ENCODE measurements around the gene FOXE3.

The FOXE3 gene

GRCh38 chr1:47407481-47407880, 8.6 kb upstream of the FOXE3 start:
- TF ChIP-seq TAF1 (IDR thresholded peaks at IDR 0.05; ENCODE audit: borderline replicate concordance, low read depth, low read length), result no peak
- no peak for TF ChIP-seq POLR2A (IDR thresholded peaks at IDR 0.05; ENCODE audit: low read depth, low read length)
- no peak for TF ChIP-seq POLR2AphosphoS5 (IDR thresholded peaks at IDR 0.05; ENCODE audit: low read depth, low read length)
- DNase-seq (ENCODE audit: insufficient read length) (no peak), FAIRE-seq (no peak)

DNA sequence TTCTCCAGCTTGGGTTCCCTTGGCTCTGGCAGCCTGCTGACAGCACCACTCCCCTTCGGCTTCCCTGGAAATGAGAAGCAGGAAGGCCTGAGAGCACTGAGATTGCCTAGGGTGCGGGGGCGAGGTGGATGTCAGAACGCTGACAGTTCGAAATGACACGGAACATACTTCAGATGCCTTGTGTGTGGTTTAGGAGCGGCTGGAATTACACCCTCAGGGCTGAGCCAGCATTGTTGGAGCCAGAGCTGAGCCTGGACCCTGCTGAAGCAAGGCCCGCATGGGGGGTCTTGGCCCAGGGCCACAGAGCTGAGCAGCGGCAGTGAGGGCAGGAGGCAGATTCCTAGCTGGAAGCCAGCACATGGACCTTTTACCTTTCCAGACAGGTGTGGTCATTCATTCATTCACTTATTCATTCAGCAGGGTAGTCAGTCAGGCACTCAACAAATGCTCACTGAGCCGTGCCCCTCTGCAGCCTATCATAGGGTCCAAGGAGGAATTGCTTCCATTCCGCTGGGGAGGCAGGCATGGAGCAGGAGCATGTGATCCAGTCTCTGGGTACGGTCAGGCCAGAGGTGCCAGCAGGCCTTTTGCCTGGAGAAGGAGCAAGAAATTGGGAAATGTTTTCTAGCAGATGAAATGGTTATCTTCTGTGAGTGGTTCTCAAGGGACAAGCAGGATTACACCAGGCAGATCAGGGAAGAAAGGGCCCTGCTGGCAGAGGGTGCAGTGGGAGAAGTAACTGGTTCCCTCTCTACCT, 6.6 kb upstream of the FOXE3 start:
- no peak for DNase-seq (ENCODE audit: insufficient read length)
- no peak for FAIRE-seq
- TF ChIP-seq TAF1 (IDR thresholded peaks at IDR 0.05; ENCODE audit: borderline replicate concordance, low read depth, low read length) (no peak), POLR2AphosphoS5 (IDR thresholded peaks at IDR 0.05; ENCODE audit: low read depth, low read length) (no peak)

- FAIRE-seq (no peak), DNase-seq (ENCODE audit: insufficient read length) (no peak)
- TF ChIP-seq POLR2A (IDR thresholded peaks at IDR 0.05; ENCODE audit: low read depth, low read length) (no peak), POLR2AphosphoS5 (IDR thresholded peaks at IDR 0.05; ENCODE audit: low read depth, low read length) (no peak), TAF1 (IDR thresholded peaks at IDR 0.05; ENCODE audit: borderline replicate concordance, low read depth, low read length) (no peak)
Measured at GRCh38 chr1:47410068-47410455, 6.0 kb upstream of the FOXE3 start.

DNA sequence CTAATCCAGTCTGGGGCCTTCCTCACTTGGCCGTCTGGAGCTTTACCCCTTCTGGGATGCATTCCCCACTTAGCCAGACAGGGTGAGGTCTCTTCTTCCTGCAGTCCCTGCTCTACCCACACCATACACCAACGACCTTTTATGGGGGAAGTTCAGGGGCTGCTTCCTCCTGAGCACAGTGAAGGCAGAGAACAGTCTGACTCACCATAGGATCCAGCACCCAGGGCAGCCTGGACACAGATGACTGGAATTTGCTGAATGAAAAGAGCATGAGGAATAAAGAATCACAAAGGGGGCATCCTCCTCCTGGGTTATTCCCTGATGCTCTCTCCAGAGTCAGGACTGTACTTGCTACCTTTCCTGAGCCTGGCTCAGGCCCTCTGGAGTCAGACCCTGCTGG, 4.6 kb upstream of the FOXE3 start:
- TF ChIP-seq TAF1 (IDR thresholded peaks at IDR 0.05; ENCODE audit: borderline replicate concordance, low read depth, low read length) (no peak), POLR2A (IDR thresholded peaks at IDR 0.05; ENCODE audit: low read depth, low read length) (no peak), POLR2AphosphoS5 (IDR thresholded peaks at IDR 0.05; ENCODE audit: low read depth, low read length) (no peak)
- no peak for DNase-seq (ENCODE audit: insufficient read length)
- FAIRE-seq, result no peak

DNA sequence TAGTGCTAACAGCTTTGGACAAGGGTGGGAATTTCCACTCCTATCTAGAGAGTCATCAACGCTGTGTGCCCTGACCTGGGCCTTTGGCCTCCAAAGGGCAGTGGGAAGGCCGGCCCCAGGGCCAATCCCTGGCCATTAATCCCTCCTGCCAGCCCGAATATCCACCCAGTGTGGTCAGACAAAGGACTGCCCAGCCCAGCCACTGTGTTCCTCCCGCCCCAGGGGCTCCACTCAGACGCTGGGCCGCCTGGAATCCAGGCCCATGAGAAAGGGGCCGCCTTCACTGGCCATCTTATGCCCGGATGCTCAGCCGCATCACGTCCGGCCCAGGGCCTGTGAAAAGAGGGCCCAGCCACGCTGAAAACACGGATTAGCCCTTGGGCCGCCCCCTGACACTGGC, 3.6 kb upstream of the FOXE3 start:
- TF ChIP-seq POLR2A (IDR thresholded peaks at IDR 0.05; ENCODE audit: low read depth, low read length) (no peak), TAF1 (IDR thresholded peaks at IDR 0.05; ENCODE audit: borderline replicate concordance, low read depth, low read length) (no peak), POLR2AphosphoS5 (IDR thresholded peaks at IDR 0.05; ENCODE audit: low read depth, low read length) (no peak)
- DNase-seq (ENCODE audit: insufficient read length), result no peak
- no peak for FAIRE-seq

DNA sequence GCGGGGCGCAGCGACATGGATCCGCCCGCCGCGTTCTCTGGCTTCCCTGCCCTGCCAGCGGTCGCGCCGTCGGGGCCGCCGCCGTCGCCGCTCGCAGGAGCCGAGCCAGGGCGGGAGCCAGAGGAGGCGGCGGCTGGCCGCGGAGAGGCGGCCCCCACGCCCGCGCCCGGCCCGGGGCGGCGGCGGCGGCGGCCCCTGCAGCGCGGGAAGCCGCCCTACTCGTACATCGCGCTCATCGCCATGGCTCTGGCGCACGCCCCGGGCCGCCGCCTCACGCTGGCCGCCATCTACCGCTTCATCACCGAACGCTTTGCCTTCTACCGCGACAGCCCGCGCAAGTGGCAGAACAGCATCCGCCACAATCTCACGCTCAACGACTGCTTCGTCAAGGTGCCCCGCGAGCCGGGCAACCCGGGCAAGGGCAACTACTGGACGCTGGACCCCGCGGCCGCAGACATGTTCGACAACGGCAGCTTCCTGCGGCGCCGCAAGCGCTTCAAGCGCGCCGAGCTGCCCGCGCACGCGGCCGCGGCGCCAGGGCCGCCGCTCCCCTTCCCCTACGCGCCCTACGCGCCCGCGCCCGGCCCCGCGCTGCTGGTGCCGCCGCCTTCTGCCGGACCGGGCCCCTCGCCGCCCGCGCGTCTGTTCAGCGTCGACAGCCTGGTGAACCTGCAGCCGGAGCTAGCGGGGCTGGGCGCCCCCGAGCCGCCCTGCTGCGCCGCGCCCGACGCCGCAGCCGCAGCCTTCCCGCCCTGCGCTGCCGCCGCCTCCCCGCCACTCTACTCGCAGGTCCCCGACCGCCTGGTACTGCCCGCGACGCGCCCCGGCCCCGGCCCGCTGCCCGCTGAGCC, 459 bp downstream of the FOXE3 start:
- FAIRE-seq (no peak), DNase-seq (ENCODE audit: insufficient read length) (no peak)
- TF ChIP-seq TAF1 (IDR thresholded peaks at IDR 0.05; ENCODE audit: borderline replicate concordance, low read depth, low read length) (no peak), POLR2A (IDR thresholded peaks at IDR 0.05; ENCODE audit: low read depth, low read length) (no peak), POLR2AphosphoS5 (IDR thresholded peaks at IDR 0.05; ENCODE audit: low read depth, low read length) (no peak)

DNA sequence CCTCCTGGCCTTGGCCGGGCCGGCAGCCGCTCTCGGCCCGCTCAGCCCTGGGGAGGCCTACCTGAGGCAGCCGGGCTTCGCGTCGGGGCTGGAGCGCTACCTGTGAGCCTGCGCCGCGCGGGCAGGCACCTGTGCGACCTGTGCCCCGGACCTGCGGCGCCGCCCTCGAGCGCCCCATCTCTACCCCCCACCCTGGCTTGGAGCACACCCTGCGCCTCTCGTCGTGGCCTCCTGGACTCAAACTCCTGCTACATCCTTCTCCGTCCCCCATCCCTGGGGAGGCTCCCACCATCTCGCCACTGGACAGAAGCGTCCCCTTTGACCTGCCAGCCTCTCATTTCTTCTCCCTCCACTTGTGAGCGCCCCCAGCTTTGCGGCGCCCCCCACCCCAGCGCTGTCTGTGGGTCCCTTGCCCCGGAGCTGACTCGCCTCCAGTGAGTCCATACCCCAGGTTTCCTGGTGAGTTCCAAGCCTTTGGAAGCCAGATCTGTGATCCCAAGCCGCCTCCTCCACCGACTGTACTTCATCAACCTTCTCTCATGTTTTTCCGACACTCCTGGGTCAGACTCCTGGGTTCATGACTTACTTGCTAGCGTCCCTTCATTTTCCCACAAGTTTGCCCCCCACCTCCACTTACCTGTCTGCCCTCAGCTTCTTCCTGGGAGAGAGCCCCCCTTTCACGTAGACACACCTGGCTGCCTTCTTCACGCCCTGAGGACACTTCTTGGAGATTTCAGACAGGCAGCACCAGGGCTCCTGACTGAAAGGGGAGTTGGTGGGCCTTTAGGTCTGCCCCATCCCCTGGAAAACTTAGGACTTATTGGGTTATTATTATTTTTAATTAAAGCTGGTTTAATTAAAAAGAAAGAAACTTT, 1.3 kb downstream of the FOXE3 start:
- no peak for FAIRE-seq
- no peak for TF ChIP-seq POLR2A (IDR thresholded peaks at IDR 0.05; ENCODE audit: low read depth, low read length)
- TF ChIP-seq TAF1 (IDR thresholded peaks at IDR 0.05; ENCODE audit: borderline replicate concordance, low read depth, low read length), result no peak
- DNase-seq (ENCODE audit: insufficient read length), result no peak

DNA sequence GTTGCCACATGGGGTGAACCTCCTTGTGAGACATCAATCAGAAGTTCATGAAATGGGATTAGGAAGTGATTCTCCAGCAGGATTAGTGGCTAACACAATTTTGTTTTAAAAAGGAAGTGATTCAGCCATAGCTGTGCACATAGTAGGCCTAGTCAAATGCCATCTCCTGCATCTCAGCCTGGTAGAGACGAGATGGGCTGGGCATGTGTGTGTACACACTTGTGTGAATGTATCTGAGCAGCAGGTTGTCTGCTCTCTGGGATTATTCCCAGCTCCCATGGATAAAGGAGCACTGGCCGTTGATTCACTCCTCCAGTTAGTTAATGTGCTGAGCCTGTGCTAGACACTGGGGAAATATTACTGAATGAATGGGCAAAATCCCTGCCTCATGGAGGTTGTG, 2.0 kb downstream of the FOXE3 start:
- TF ChIP-seq POLR2AphosphoS5 (IDR thresholded peaks at IDR 0.05; ENCODE audit: low read depth, low read length) (no peak), POLR2A (IDR thresholded peaks at IDR 0.05; ENCODE audit: low read depth, low read length) (no peak), TAF1 (IDR thresholded peaks at IDR 0.05; ENCODE audit: borderline replicate concordance, low read depth, low read length) (no peak)
- DNase-seq (ENCODE audit: insufficient read length) (no peak), FAIRE-seq (no peak)

- no peak for DNase-seq (ENCODE audit: insufficient read length)
- FAIRE-seq, result no peak
- no peak for TF ChIP-seq POLR2AphosphoS5 (IDR thresholded peaks at IDR 0.05; ENCODE audit: low read depth, low read length)
- TF ChIP-seq TAF1 (IDR thresholded peaks at IDR 0.05; ENCODE audit: borderline replicate concordance, low read depth, low read length), result no peak
- no peak for TF ChIP-seq POLR2A (IDR thresholded peaks at IDR 0.05; ENCODE audit: low read depth, low read length)
Measured at GRCh38 chr1:47418681-47419325, 2.7 kb downstream of the FOXE3 start.

DNA sequence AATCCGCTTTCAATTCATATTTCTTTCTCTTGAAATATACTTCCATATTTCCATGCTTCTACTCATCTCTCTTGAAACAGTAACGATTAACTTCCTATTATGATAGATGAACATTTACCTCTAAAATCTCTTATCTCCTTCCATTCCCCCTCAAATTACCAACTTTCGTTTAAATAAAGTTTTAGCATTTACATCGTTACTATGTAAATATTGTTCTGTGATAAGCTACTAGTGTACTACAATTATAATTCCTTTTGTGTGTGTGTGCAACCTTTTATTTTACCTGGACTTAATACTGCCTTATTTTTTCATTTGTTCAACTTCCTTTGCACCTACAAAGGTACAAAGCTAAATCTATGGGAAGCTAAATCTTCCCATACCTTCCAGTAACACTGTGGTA, 4.5 kb downstream of the FOXE3 start:
- no peak for FAIRE-seq
- DNase-seq (ENCODE audit: insufficient read length), result no peak
- no peak for TF ChIP-seq TAF1 (IDR thresholded peaks at IDR 0.05; ENCODE audit: borderline replicate concordance, low read depth, low read length)
- TF ChIP-seq POLR2AphosphoS5 (IDR thresholded peaks at IDR 0.05; ENCODE audit: low read depth, low read length), result no peak
- TF ChIP-seq POLR2A (IDR thresholded peaks at IDR 0.05; ENCODE audit: low read depth, low read length), result no peak

- TF ChIP-seq POLR2A (IDR thresholded peaks at IDR 0.05; ENCODE audit: low read depth, low read length) (no peak), TAF1 (IDR thresholded peaks at IDR 0.05; ENCODE audit: borderline replicate concordance, low read depth, low read length) (no peak), POLR2AphosphoS5 (IDR thresholded peaks at IDR 0.05; ENCODE audit: low read depth, low read length) (no peak)
- no peak for DNase-seq (ENCODE audit: insufficient read length)
- no peak for FAIRE-seq
Measured at GRCh38 chr1:47423872-47424271, 7.8 kb downstream of the FOXE3 start.
